Measurements from ENCODE around the gene BACH2.

DNA sequence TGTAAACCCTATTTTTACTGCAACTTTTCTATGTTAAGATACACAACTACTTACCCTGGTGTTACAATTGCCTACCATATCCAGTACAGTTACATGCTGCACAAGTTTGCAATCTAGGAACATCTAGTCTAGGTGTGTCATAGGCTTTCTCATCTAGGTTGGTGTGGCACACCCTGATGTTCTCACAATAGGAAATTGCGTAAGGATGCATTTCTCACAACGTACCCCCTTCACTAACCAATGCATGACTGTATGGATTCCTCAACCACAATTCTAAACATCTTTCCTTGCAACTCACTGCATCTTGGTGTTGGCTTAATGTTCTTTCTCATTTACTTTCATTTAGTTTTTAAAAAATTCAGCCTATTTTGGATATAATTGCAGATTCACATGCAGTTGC is 370.8 kb downstream of the BACH2 start:
- TF ChIP-seq, protein P1, sequence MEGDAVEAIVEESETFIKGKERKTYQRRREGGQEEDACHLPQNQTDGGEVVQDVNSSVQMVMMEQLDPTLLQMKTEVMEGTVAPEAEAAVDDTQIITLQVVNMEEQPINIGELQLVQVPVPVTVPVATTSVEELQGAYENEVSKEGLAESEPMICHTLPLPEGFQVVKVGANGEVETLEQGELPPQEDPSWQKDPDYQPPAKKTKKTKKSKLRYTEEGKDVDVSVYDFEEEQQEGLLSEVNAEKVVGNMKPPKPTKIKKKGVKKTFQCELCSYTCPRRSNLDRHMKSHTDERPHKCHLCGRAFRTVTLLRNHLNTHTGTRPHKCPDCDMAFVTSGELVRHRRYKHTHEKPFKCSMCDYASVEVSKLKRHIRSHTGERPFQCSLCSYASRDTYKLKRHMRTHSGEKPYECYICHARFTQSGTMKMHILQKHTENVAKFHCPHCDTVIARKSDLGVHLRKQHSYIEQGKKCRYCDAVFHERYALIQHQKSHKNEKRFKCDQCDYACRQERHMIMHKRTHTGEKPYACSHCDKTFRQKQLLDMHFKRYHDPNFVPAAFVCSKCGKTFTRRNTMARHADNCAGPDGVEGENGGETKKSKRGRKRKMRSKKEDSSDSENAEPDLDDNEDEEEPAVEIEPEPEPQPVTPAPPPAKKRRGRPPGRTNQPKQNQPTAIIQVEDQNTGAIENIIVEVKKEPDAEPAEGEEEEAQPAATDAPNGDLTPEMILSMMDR (conservative IDR thresholded peaks at IDR 0.05; ENCODE audit: low read depth in 2 of 2), result no peak
- TF ChIP-seq EZH2 (IDR thresholded peaks at IDR 0.05; ENCODE audit: low read depth, unreplicated experiment), result no peak
- TF ChIP-seq REST (IDR thresholded peaks at IDR 0.05; ENCODE audit: unreplicated experiment), result no peak
- TF ChIP-seq NANOG (IDR thresholded peaks at IDR 0.05; ENCODE audit: borderline replicate concordance), result no peak
- TF ChIP-seq CREB1 (CRISPR knock-in tag; IDR thresholded peaks at IDR 0.05; ENCODE audit: low read depth), result no peak
- TF ChIP-seq POLR2AphosphoS5 (IDR thresholded peaks at IDR 0.05; ENCODE audit: low read depth), result no peak
- TF ChIP-seq JUNB (IDR thresholded peaks at IDR 0.05; ENCODE audit: unreplicated experiment), result no peak

All from GM23338 (cell line).